Spleen (tissue), 11 donors: Measurements from ENCODE around the gene C11orf42. TPM values are rescaled to one million over a fixed set of nuclear protein-coding genes. Genes with fewer than 3 reads are reported as not detected.

Experiments
- DNase-seq: peaks from one replicate; pipeline ENCODE4 v3.0.0-alpha.2; 2020
- H3K27ac ChIP-seq, 8 donors: fragments of 200-600 bp; sonication (generic) in 7 of 8; 1 replicate in 4 of 8; 2 replicates in 4 of 8; pipeline versions ENCODE4 v1.5.0 to v1.8.0; 2016 to 2021; ENCODE audit warnings: inconsistent platforms in 4 of 8, mild to moderate bottlenecking in 4 of 8, moderate library complexity in 1 of 8
- H3K27me3 ChIP-seq, 7 donors: fragments of 200-600 bp; sonication (generic) in 6 of 7; replicated peaks in 1 of 7; 1 replicate in 4 of 7; 2 replicates in 3 of 7; pipeline versions ENCODE4 v1.5.0 to v1.8.0; 2016 to 2021; ENCODE audit warnings: inconsistent platforms in 3 of 7, mild to moderate bottlenecking in 1 of 7
- H3K36me3 ChIP-seq, 6 donors: fragments of 200-600 bp; sonication (generic) in 5 of 6; 1 replicate in 4 of 6; 2 replicates in 2 of 6; pipeline versions ENCODE4 v1.5.0 to v1.8.0; 2016 to 2021; ENCODE audit warnings: inconsistent platforms in 2 of 6
- H3K4me1 ChIP-seq, 6 donors: fragments of 200-600 bp; sonication (generic) in 5 of 6; 1 replicate in 3 of 6; 2 replicates in 3 of 6; pipeline versions ENCODE4 v1.5.0 to v1.8.0; 2016 to 2021; ENCODE audit warnings: inconsistent platforms in 3 of 6
- H3K4me3 ChIP-seq, 8 donors: fragments of 200-600 bp; sonication (generic) in 7 of 8; 1 replicate in 4 of 8; 2 replicates in 4 of 8; pipeline versions ENCODE4 v1.5.0 to v1.8.0; 2016 to 2021; ENCODE audit warnings: inconsistent platforms in 4 of 8, mild to moderate bottlenecking in 4 of 8, moderate library complexity in 2 of 8
- H3K9me3 ChIP-seq, 8 donors: fragments of 200-600 bp; sonication (generic) in 7 of 8; 1 replicate in 4 of 8; 2 replicates in 4 of 8; pipeline versions ENCODE4 v1.5.0 to v1.8.0; 2016 to 2021; ENCODE audit warnings: inconsistent platforms in 4 of 8
- CTCF ChIP-seq, 11 experiments: fragments of 200-600 bp in 7 of 11; fragments of 450-650 bp in 4 of 11; sonication (generic) in 4 of 11; IDR thresholded peaks in 8 of 11; conservative IDR thresholded peaks in 3 of 11; 1 replicate in 7 of 11; 2 replicates in 4 of 11; pipeline versions ENCODE4 v1.4.0 to v1.8.0; 2016 to 2021; ENCODE audit warnings: antibody characterized with exemption in 11 of 11, inconsistent platforms in 4 of 11, mild to moderate bottlenecking in 1 of 11
- POLR2A ChIP-seq, 3 donors: fragments of 450-650 bp; IDR thresholded peaks; one replicate each; pipeline ENCODE4 v1.5.1; 2017; ENCODE audit warnings: antibody characterized with exemption in 3 of 3, mild to moderate bottlenecking in 1 of 3
- POLR2AphosphoS5 ChIP-seq, 3 donors: sonication (generic); formaldehyde crosslinking; IDR thresholded peaks; one replicate each; pipeline ENCODE4 v1.5.1; 2017; ENCODE audit warnings: antibody characterized with exemption in 3 of 3
- WGBS, 5 donors: extraction: QIAGEN DNeasy Blood & Tissue Kit in 3 of 5; methylation state at CpG; one replicate each; pipeline versions ENCODE4 v1.1.5 to v1.1.7; 2013 to 2018; 5-methylcytosine and 5-hydroxymethylcytosine counted together
- intact Hi-C: fragments of 100-400 bp; cut with DNase I; formaldehyde crosslinking; loops from one replicate; pipeline ENCODE4 v1.15.0; 2023; ENCODE audit warnings: low total_unique reads
- polyA plus RNA-seq, 3 donors: library from polyadenylated mRNA; stranded (reverse); fragments of 200-250 nt; gene quantifications; one replicate each; pipeline ENCODE4 v1.2.1, GENCODE V29; 2013
- total RNA-seq, 7 donors: library from RNA; depleted of rRNA in 3 of 7; stranded (reverse); fragments of >200 nt in 3 of 7; fragmentation: NEBNext Ultra II Directional in 4 of 7; extraction: Animal tissue kit (Norgen Biotek cat#: 25700) in 4 of 7; gene quantifications; one replicate each; pipeline versions ENCODE4 v1.1.0 to v1.2.1, GENCODE V29; 2016 to 2021
- donor health status: healthy with polysubstance abuse.
- donor health status: DM: no; HTN: no; CAD: no; lungs with moderate emphysema.
- donor health status: DM: no; HTN: no; CAD: no.
- donor health status: Bipolar disorder and iron deficiency.
- donor health status: healthy.
- donor health status: DM: no; HTN: no; CAD: no.
- donor health status: DM: yes; HTN: yes; CAD: no.

C11orf42 gene
- total and polyA plus RNA-seq, 10 donors: not detected

GRCh38 chr11:6249770-6250555, 44.6 kb downstream of the C11orf42 start:
- TF ChIP-seq POLR2A (IDR thresholded peaks at IDR 0.05): no peak
- no peak for TF ChIP-seq CTCF (IDR thresholded peaks at IDR 0.05 in 8 of 11, conservative IDR thresholded peaks at IDR 0.05 in 3 of 11)
- TF ChIP-seq POLR2AphosphoS5 (IDR thresholded peaks at IDR 0.05): no peak
- WGBS, 5 donors: 46 to 84% (median 66%) methylated on average over 3 of the region's 3 CpGs
- H3K4me1 ChIP-seq: no peaks in the 10 kb centered on the region
- H3K27ac ChIP-seq: no peak overlapping the region
- H3K9me3 ChIP-seq: peaks cover 0 to 4% (median 0%) of the 10 kb centered on the region in 8 donors
- H3K36me3 ChIP-seq: no peaks in the 10 kb centered on the region
- peaks cover 0 to 10% (median 0%) of the 10 kb centered on the region in 7 donors for H3K27me3 ChIP-seq
- DNase-seq: no peak
- intact Hi-C loops: loop anchor here (10.0 kb wide), 1 partner anchor 105 kb away; no protein-coding TSS in a partner anchor
- H3K4me3 ChIP-seq: no peak overlapping the region

- TF ChIP-seq POLR2A (IDR thresholded peaks at IDR 0.05): no peak
- TF ChIP-seq CTCF (IDR thresholded peaks at IDR 0.05 in 8 of 11, conservative IDR thresholded peaks at IDR 0.05 in 3 of 11): peak; percentile 24 to 84 (median 77)
- H3K27me3 ChIP-seq: peaks cover 0 to 19% (median 0%) of the 10 kb centered on the region in 7 donors
- H3K36me3 ChIP-seq: no peaks in the 10 kb centered on the region
- intact Hi-C loops: loop anchor here (10.0 kb wide), 1 partner anchor 104 kb away; no protein-coding TSS in a partner anchor
- no peak overlapping the region for H3K4me3 ChIP-seq
- peaks cover 0 to 4% (median 0%) of the 10 kb centered on the region in 8 donors for H3K9me3 ChIP-seq
- H3K27ac ChIP-seq: no peak overlapping the region
- H3K4me1 ChIP-seq: no peaks in the 10 kb centered on the region
- WGBS, 5 donors: 56 to 65% (median 61%) methylated on average over 6 of the region's 6 CpGs
- DNase-seq: peak; percentile 81
Measured at GRCh38 chr11:6251120-6251733, 45.9 kb downstream of the C11orf42 start.

- Histone ChIP-seq H3K27me3 (peaks cover 0 to 27% (median 0%) of the 10 kb centered on the region in 7 donors), H3K27ac (no peak overlapping the region), H3K4me3 (no peak overlapping the region), H3K9me3 (peaks cover 0 to 4% (median 0%) of the 10 kb centered on the region in 8 donors), H3K4me1 (no peaks in the 10 kb centered on the region), H3K36me3 (no peaks in the 10 kb centered on the region)
- TF ChIP-seq POLR2A (IDR thresholded peaks at IDR 0.05): no peak
- no peak for TF ChIP-seq POLR2AphosphoS5 (IDR thresholded peaks at IDR 0.05)
- no peak for TF ChIP-seq CTCF (IDR thresholded peaks at IDR 0.05 in 8 of 11, conservative IDR thresholded peaks at IDR 0.05 in 3 of 11)
- intact Hi-C loops: loop anchor here (10.0 kb wide), 1 partner anchor 103 kb away; no protein-coding TSS in a partner anchor
- DNase-seq: no peak
- 83 to 93% (median 88%) methylated on average over 6 of the region's 6 CpGs for WGBS, 5 donors
Measured at GRCh38 chr11:6251990-6252473, 46.7 kb downstream of the C11orf42 start.

GRCh38 chr11:6253197-6253596, 47.8 kb downstream of the C11orf42 start:
- peaks cover 0 to 4% (median 0%) of the 10 kb centered on the region in 8 donors for H3K9me3 ChIP-seq
- H3K4me1 ChIP-seq: peaks cover 0 to under 1% (median 0%) of the 10 kb centered on the region in 6 donors
- intact Hi-C loops: loop anchor here (10.0 kb wide), 1 partner anchor 102 kb away; no protein-coding TSS in a partner anchor
- H3K27me3 ChIP-seq: peaks cover 0 to 38% (median 8%) of the 10 kb centered on the region in 7 donors
- no peak overlapping the region for H3K27ac ChIP-seq
- 73 to 91% (median 84%) methylated on average over 1 of the region's 1 CpG for WGBS, 5 donors
- no peak for TF ChIP-seq CTCF (IDR thresholded peaks at IDR 0.05 in 8 of 11, conservative IDR thresholded peaks at IDR 0.05 in 3 of 11)
- TF ChIP-seq POLR2AphosphoS5 (IDR thresholded peaks at IDR 0.05): no peak
- TF ChIP-seq POLR2A (IDR thresholded peaks at IDR 0.05): no peak
- no peaks in the 10 kb centered on the region for H3K36me3 ChIP-seq
- DNase-seq: no peak
- H3K4me3 ChIP-seq: no peak overlapping the region
